Posterior vena cava (tissue), 2 donors: ENCODE results near the gene CRCP. TPM values are rescaled to one million over a fixed set of nuclear protein-coding genes. Genes with fewer than 3 reads are reported as not detected.
"Not testable (repeated sequence)": the region's sequence is repeated elsewhere in the genome, so short reads cannot be mapped to it uniquely, and the experiment has no call there.

ENCODE experiments used
- DNase-seq: peaks from one replicate; pipeline ENCODE4 v3.0.0-alpha.2; 2020; ENCODE audit warnings: low spot score
- intact Hi-C, 2 donors: fragments of 100-400 bp; cut with DNase I; formaldehyde crosslinking; loops; one replicate each; pipeline versions ENCODE4 v1.14.1 to v1.14.2; 2022 to 2023
- total RNA-seq, 2 donors: library from RNA; stranded (reverse); fragmentation: NEBNext Ultra II Directional; extraction: Animal tissue kit (Norgen Biotek cat#: 25700); gene quantifications; one replicate each; pipeline ENCODE4 v1.2.1, GENCODE V29; 2021
- donor health status: DM: yes; HTN: yes; CAD: no.
- donor health status: DM: yes; HTN: yes; CAD: no.

Gene CRCP
- total RNA-seq, 2 donors from 2014 or later = 28.1 to 28.3 TPM

DNA sequence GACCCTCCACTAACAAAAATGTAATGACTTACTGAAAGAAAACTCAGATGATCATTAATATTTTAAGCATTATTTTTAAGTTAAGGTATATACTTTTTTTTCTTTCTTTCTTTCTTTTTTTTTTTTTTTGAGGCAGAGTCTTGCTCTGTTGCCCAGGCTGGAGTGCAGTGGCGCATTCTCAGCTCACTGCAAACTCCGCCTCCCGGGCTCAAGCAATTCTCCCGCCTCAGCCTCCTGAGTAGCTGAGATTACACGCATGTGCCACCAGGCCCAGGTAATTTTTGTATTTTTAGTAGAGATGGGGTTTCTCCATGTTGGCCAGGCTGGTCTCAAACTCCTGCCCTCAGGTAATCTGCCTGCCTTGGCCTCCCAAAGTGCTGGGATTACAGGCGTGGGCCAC is 12.5 kb upstream of the CRCP start:
- intact Hi-C loops = not testable (repeated sequence)

DNA sequence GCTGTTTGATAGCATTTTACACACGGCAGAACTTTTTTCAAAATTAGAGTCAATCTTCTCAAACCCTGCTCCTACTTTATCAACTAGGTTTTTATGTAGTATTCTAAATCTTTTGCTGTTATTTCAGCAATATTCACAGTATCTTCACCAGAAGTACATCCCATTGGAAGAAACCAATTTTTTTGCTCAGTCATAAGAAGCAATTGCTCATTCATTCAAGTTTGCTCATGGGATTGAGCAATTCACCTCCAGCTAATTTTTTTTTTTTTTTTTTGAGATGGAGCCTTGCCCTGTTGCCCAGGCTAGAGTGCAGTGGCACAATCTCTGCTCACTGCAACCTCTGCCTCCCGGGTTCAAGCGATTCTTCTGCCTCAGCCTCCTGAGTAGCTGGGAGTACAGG is 10.7 kb upstream of the CRCP start:
- DNase-seq, intact Hi-C loops: not testable (repeated sequence)

More for the DNA sequence above, 12.5 kb upstream of the CRCP start:
- not testable (repeated sequence) for DNase-seq

DNA sequence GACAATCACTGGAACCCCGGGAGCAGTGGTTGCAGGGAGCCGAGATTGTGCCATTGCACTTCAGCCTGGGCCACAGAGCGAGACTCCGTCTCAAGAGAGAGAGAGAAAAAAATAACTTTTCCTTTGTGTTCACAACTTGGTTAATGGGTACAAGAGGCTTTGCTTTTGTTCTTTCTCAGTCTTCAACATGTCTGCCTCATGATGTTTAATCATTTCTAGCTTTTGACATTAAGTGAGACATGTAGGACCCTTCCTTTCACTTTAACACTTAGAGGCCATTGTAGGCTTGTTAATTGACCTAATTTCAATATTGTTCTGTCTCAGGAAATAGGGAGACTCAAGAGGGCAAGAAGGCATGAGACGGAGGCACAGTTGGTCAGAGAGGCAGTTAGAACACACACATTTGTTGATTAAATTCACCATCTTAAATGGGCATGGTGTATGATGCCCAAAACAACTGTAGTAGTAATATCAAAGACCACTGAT is 9.3 kb upstream of the CRCP start:
- DNase-seq = no peak
- intact Hi-C loops = no loop called here

DNA sequence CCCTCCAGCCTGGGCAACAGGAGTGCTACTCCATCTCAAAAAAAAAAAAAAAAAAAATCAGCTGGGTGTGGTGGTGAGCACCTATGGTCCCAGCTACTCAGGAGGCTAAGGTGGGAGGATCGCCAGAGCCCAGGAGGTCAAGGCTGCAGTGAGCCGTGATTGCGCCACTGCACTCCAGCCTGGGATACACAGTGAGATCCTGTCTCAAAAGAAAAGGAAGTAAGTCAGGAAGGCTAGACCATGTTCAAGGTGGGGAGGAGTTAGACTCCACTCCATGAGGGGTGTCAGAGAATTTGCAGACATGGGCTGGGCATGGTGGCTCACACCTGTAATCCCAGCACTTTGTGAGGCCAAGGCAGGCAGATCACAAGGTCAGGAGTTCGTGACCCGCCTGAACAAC is 6.2 kb upstream of the CRCP start:
- intact Hi-C loops = not testable (repeated sequence)

DNA sequence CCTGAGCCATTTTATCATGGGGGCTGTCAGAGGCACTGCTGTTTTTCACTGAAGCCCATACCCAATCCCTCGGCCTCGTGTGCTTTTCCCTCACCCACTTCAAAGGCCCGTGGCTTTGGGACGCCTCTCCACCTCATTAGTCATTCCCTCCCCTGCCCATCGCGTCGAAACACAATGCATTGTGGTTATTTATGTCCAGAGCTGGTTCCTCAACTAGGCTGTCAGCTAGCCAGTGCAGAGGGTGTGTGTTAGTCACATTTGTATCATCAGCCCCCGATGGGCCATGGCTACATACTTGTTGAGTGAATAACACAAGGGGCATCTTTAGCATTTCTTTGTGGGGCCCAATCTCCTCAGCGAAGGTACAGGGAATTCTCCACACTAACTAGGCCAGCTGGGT is 3.8 kb upstream of the CRCP start:
- no peak for DNase-seq

More for the DNA sequence above, 6.2 kb upstream of the CRCP start:
- DNase-seq = not testable (repeated sequence)

GRCh38 chr7:66116680-66117420 is 2.2 kb downstream of the CRCP start:
- intact Hi-C loops, DNase-seq: not testable (repeated sequence)

More for the DNA sequence above, 3.8 kb upstream of the CRCP start:
- intact Hi-C loops = loop anchor here in 1 of 2 donors (1.0 kb wide), 1 partner anchor 39 kb away; no protein-coding TSS in a partner anchor

DNA sequence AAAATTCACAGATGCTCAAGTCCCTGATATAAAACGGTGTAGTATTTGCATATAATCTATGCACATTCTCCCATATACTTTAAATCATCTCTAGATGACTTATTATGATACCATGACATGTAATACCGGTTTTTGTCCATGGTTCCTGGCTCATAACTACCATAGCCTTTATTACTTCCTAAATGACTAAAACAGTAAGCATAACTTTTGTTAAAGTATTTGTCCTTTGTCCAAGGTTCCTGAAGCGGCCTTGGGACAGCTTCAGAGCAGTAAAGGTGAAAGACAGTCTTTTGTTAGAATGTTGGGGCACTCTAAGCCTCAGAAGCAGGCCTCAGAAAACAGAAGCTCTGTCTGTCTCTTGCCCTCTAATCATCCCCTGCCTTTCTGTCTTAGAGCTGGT is 4.0 kb downstream of the CRCP start:
- intact Hi-C loops = no loop called here
- no peak for DNase-seq

GRCh38 chr7:66119245-66119850 is 4.7 kb downstream of the CRCP start:
- no peak for DNase-seq
- intact Hi-C loops = no loop called here

DNA sequence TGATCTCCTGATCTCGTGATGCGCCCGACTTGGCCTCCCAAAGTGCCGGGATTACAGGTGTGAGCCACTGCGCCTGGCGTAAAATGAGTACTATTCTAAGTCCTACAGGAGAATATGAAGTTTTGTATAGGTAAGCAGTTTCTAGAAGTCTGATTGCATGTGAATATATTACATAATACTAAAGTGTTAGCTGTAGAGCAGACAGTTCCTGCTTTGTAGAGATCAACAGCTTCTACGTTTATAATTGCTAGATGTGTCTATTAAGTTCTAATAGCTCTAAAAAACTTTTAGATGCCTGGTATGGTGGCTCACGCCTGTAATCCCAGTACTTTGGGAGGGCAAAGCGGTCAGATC is 8.5 kb downstream of the CRCP start:
- intact Hi-C loops = no loop called here
- no peak for DNase-seq

DNA sequence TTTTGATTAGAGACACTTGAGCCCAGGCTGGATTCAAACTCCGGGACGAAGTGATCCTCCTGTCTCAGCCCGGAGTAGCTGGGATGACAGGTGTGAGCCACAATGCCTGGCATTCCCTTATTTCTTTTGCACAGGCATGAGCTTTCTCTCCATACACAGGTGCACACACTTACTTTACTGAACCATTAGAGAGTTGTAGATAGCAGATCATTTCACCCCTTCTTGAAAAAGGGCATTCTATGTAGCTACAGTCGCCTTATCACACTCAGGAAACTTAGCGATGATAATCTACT is 9.9 kb downstream of the CRCP start:
- intact Hi-C loops, DNase-seq: not testable (repeated sequence)

GRCh38 chr7:66125052-66125694 is 10.5 kb downstream of the CRCP start:
- intact Hi-C loops = no loop called here
- DNase-seq = no peak

GRCh38 chr7:66125781-66126352 is 11.2 kb downstream of the CRCP start:
- intact Hi-C loops, DNase-seq: not testable (repeated sequence)

GRCh38 chr7:66127172-66127571 is 12.5 kb downstream of the CRCP start:
- DNase-seq, intact Hi-C loops: not testable (repeated sequence)

DNA sequence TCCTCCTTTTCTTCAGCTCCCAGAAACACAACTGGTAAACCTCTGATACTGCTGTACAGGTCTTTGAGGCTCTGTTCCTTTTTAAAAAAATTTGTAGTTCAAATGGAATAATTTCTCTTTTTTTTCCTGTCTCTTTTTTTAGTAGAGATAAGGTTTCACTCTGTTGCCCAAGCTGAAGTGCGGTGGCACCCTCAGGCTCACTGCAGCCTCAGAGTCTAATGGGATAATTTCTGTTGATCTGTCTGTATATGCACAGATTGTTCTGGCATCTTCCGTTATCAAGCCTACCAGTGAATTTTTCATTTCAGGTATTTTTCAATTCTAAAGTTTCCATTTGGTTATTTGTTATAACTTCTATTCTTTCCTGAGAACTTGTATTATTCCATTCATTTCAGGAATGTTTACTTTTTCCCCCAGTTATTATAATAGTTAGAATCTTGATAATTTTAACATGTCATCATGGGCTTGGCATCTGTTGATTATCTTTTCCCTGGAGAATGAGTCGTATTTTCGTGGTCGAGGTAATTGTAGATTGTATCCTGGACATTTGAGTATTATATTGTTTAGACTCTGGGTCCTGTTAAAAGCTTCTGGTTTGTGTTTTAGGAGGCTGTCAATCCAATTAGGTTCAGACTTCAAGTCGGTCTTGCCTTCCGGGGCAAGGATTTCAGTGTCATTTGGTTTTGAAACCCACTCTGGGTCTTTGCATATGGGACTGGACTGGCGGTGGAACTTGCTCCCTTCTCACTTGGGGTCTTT is 24.5 kb downstream of the CRCP start:
- DNase-seq = no peak
- intact Hi-C loops = no loop called here

- peak; percentile 90 for DNase-seq
- intact Hi-C loops = no loop called here
These were observed 26.3 kb downstream of the CRCP start for GRCh38 chr7:66140924-66141323.

DNA sequence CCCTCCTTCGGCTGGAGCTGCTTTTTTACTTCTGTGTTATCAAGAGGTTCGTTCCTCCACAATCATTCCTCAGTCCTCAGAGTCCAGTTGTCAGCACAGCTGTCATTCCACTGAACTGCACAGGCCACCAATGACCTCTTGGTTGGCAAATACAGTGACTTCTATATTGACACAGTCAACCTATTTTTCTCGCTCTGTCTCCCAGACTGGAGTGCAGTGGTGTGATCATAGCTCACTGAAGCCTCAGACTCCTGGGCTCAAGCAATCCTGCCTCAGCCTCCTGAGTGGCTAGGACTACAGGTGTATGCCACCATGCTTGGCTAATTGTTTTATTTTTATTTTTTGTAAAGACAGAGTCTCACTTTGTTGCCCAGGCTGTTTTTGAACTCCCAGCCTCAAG is 27.7 kb downstream of the CRCP start:
- DNase-seq = no peak
- intact Hi-C loops = no loop called here

- intact Hi-C loops = no loop called here
- no peak for DNase-seq
These were observed 28.3 kb downstream of the CRCP start for GRCh38 chr7:66142996-66143395.

- DNase-seq = no peak
- intact Hi-C loops = no loop called here
These were observed 29.3 kb downstream of the CRCP start for GRCh38 chr7:66143876-66144332.

DNA sequence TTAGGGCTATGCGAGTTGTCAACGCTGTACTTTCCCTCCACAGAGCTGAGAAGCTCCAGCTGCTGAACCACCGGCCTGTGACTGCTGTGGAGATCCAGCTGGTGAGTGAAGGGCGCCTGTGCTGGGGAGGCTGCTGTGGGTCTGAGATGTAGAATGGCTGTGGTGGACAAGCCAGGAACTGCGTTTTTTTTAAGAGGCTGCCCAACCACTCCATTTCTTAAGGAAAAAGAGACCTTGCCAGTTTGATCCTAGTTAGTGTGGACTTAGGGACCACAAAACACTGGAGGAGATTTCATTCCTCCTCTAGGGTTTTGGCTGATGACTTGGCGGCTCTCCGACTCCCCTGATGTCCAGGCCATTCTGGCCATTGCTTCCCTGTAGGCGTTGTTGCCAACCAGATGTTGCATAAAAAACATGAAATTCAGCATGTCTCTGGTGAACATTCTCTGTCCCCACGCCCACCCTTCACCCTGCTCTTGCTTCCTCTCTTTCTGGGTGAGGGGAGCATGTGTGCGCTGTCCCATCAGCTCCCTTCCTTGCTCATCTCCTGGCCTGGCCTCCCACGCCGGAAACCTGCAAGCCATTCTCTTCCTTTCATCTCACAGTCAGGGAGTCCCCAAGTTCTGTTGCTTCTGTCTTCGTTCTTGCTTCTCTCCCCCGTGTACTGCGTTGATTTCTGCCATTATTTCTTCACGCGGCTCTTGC is 30.9 kb downstream of the CRCP start:
- DNase-seq = peak; percentile 83
- intact Hi-C loops = no loop called here
